HG03175 (cell line): ENCODE data around the gene LRRC14B.
"Not testable (repeated sequence)": the region's sequence is repeated elsewhere in the genome, so short reads cannot be mapped to it uniquely, and the experiment has no call there.

Experiments used
- ATAC-seq: cut with Tn5 transposase; IDR thresholded peaks from one replicate; pipeline ENCODE4 v1.9.1; 2021; ENCODE audit warnings: mild to moderate bottlenecking, moderate library complexity; ENCODE audit not compliant: unreplicated experiment

LRRC14B gene

DNA sequence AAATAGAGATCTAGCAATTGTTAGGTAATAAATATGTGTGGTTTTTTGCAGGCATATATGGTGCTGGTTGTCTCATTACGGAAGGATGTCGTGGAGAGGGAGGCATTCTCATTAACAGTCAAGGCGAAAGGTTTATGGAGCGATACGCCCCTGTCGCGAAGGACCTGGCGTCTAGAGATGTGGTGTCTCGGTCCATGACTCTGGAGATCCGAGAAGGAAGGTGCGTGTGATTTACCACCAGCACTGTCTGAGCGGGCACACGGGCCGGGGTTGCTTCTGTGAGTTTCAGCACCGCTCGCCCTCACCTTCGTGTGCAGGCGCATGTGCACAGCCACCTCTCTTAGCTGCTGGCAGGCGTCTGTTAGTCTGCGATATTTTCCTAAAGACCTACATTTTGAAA is 42.1 kb downstream of the LRRC14B start:
- ATAC-seq = not testable (repeated sequence)

DNA sequence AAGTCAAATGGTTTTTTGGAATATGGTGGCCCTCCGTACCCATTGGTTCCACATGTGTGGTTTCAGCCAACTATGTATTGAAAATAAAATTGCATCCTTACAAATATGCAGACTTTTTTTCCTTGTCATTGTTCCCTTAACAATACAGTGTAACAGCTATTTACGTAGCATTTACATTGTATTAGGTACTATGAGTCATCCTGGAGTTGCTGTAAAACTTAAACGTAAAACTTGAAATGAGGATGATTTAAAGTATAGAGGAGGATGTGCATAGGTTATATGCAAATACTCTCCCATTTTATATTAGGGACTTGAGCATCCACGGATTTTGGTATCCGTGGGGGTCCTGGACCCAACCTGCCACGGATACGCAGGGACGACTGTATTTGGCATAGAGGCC is 43.2 kb downstream of the LRRC14B start:
- no peak for ATAC-seq

- not testable (repeated sequence) for ATAC-seq
Observed at GRCh38 chr5:235527-235926, 44.2 kb downstream of the LRRC14B start.

- ATAC-seq = not testable (repeated sequence)
Observed at GRCh38 chr5:237931-238330, 46.6 kb downstream of the LRRC14B start.

- not testable (repeated sequence) for ATAC-seq
Observed at GRCh38 chr5:240550-240949, 49.3 kb downstream of the LRRC14B start.

DNA sequence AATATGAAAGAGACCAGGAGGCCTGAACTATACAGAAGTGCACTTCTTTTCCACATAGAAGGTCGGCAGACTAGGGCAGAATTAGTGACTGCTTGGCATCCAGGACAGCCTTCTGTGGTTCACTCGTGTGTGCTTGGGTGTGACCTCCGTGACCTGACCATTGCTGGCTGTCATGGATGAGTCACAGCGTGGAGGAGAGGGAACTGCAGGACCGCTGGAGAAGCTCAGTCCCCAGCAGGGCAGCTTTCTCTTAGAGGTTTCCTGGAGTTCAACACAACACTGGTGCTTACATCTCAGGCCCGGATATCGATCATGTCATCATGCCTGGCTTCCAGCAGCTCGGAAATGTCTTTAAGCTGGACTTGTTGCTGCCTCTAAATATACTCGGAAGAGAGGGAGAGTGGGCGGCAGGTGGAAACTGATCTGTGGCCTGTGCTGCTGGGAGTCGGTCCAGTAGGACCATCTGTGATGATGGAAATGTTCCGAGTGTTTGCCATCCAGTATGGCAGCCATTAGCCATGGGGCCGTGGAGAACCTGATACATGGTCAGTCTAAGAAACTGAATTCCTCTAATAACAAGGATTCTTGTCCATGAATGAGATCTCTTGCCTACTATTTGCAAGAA is 49.9 kb downstream of the LRRC14B start:
- not testable (repeated sequence) for ATAC-seq

DNA sequence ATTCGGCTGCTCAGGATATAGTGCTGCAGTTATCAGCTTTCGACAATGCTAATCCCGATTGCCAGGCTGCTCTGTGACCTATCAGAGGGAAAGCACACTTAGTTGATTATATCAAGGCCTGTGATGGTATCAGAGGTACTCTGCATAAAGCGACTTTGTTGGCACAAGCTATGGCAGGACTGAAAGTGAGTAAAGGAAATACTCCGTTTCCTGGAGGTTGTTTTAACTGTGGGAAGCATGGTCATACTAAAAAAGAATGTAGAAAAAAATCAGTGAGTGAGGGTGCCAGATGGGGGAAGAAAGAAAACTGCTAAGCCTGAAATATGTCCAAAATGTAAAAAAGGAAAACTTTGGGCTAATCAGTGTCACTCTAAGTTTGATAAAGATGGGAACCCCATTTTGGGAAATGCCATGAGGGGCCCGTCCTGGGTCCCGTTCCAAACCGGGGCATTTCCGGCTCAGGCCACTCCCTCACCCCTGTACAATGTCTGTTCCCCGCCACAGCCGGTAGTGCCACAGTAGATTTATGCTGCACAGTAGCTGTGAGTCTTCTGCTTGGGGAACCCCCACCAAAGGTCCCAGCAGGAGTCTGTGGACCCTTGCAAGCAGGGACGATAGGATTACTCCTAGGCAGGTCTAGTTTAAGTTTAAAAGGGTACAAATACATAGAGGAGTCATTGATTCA is 52.5 kb downstream of the LRRC14B start:
- ATAC-seq = not testable (repeated sequence)

DNA sequence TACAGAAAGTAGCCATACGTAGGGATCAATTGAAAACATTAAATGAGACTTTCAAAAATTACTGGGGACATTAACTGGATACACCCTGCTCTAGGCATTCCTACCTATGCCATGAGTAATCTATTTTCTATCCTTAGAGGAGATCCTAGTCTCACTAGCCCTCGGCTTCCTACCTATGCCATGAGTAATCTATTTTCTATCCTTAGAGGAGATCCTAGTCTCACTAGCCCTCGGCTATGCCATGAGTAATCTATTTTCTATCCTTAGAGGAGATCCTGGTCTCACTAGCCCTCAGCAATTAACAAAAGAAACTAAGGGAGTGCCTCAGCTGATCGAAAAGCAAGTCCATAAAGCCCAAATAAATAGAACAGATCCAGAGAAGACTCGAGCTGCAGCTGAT is 54.4 kb downstream of the LRRC14B start:
- not testable (repeated sequence) for ATAC-seq
